Endodermal cell (in vitro differentiated cells): ENCODE data around the gene PRR7. TPM values are rescaled to one million over a fixed set of nuclear protein-coding genes. Genes with fewer than 3 reads are reported as not detected.
"Not testable (repeated sequence)": the region's sequence is repeated elsewhere in the genome, so short reads cannot be mapped to it uniquely, and the experiment has no call there.

ENCODE experiments used
- DNase-seq: peaks from one replicate; pipeline ENCODE4 v3.0.0-alpha.2; 2017
- H3K27ac ChIP-seq: 2 replicates; pipeline ENCODE4 v1.5.1; 2013; ENCODE audit warnings: mild to moderate bottlenecking, low read depth, low read length, moderate library complexity
- H3K27me3 ChIP-seq: 2 replicates; pipeline ENCODE4 v1.6.1; 2013; ENCODE audit warnings: mild to moderate bottlenecking, low read length, moderate library complexity; ENCODE audit not compliant: insufficient read depth, control insufficient read depth, poor library complexity, severe bottlenecking
- H3K36me3 ChIP-seq: 2 replicates; pipeline ENCODE4 v1.7.0; 2013; ENCODE audit warnings: mild to moderate bottlenecking, low read length, moderate library complexity; ENCODE audit not compliant: control insufficient read depth, insufficient read depth
- H3K4me1 ChIP-seq: one replicate; pipeline ENCODE4 v1.7.0; 2013; ENCODE audit warnings: low read length; ENCODE audit not compliant: control insufficient read depth, insufficient read depth
- H3K4me3 ChIP-seq: 2 replicates; pipeline ENCODE4 v1.5.1; 2013; ENCODE audit warnings: mild to moderate bottlenecking, low read length, moderate library complexity
- H3K9ac ChIP-seq: 2 replicates; pipeline ENCODE4 v1.6.1; 2013; ENCODE audit warnings: mild to moderate bottlenecking, low read length, moderate library complexity; ENCODE audit not compliant: poor library complexity, severe bottlenecking; ENCODE audit errors: extremely low read depth
- H3K9me3 ChIP-seq: 2 replicates; pipeline ENCODE4 v1.6.1; 2013; ENCODE audit warnings: mild to moderate bottlenecking, low read length, moderate library complexity; ENCODE audit not compliant: control insufficient read depth
- H3K27ac Mint-ChIP-seq: 2 replicates; pipeline ENCODE4 v1.8.0; 2020; ENCODE audit warnings: mixed read lengths
- H3K27me3 Mint-ChIP-seq: 2 replicates; pipeline ENCODE4 v1.8.0; 2021; ENCODE audit warnings: mild to moderate bottlenecking, mixed read lengths; ENCODE audit not compliant: insufficient read depth
- H3K36me3 Mint-ChIP-seq: 2 replicates; pipeline ENCODE4 v1.8.0; 2020; ENCODE audit warnings: low read depth, mixed read lengths
- H3K4me1 Mint-ChIP-seq: 2 replicates; pipeline ENCODE4 v1.8.0; 2020; ENCODE audit warnings: mixed read lengths
- H3K4me3 Mint-ChIP-seq: 2 replicates; pipeline ENCODE4 v1.8.0; 2020; ENCODE audit warnings: mild to moderate bottlenecking, moderate library complexity, mixed read lengths
- H3K9me3 Mint-ChIP-seq: 2 replicates; pipeline ENCODE4 v1.8.0; 2020; ENCODE audit warnings: mild to moderate bottlenecking, mixed read lengths
- CTCF ChIP-seq: fragments of 200-600 bp; sonication (generic); conservative IDR thresholded peaks from 2 replicates; pipeline ENCODE4 v1.5.0; 2021; ENCODE audit warnings: antibody characterized with exemption, mild to moderate bottlenecking
- WGBS, 2 experiments: methylation state at CpG; one replicate each; pipeline versions ENCODE4 v1.1.5 to v1.1.7; 2013; ENCODE audit warnings: missing lambda C conversion rate in 2 of 2, mixed read lengths in 1 of 2; ENCODE audit not compliant: insufficient coverage in 1 of 2, insufficient read length in 1 of 2; 5-methylcytosine and 5-hydroxymethylcytosine counted together
- total RNA-seq, 2 donors: library from RNA; stranded (reverse); fragmentation: NEBNext Ultra II Directional in 1 of 2; extraction: Animal tissue kit (Norgen Biotek cat#: 25700) in 1 of 2; gene quantifications; 2 replicates in 1 of 2; 3 replicates in 1 of 2; pipeline ENCODE4 v1.2.1, GENCODE V29; 2021

Gene PRR7
- total RNA-seq, 2 donors from 2014 or later: 4.7 to 8.0 TPM

GRCh38 chr5:177414481-177414880 is 32.1 kb upstream of the PRR7 start:
- H3K4me3 ChIP-seq: no peak overlapping the region
- H3K27ac Mint-ChIP-seq: no peak overlapping the region
- H3K9me3 ChIP-seq: no peaks in the 10 kb centered on the region
- no peak overlapping the region for H3K27ac ChIP-seq
- no peak for DNase-seq
- no peaks in the 10 kb centered on the region for H3K36me3 ChIP-seq
- H3K27me3 Mint-ChIP-seq: peaks cover 44% of the 10 kb centered on the region
- H3K27me3 ChIP-seq: peaks cover 24% of the 10 kb centered on the region
- H3K9ac ChIP-seq: no peak overlapping the region
- no peaks in the 10 kb centered on the region for H3K4me1 ChIP-seq
- no peaks in the 10 kb centered on the region for H3K4me1 Mint-ChIP-seq
- H3K4me3 Mint-ChIP-seq: no peak overlapping the region
- no peak for TF ChIP-seq CTCF
- WGBS, 2 experiments: 79 to 95% methylated on average over 2 to 3 of the region's 3 CpGs
- H3K9me3 Mint-ChIP-seq: no peaks in the 10 kb centered on the region
- no peaks in the 10 kb centered on the region for H3K36me3 Mint-ChIP-seq

- WGBS, 2 experiments: 91 to 92% methylated on average over 5 to 6 of the region's 6 CpGs
- H3K27ac Mint-ChIP-seq, H3K4me3 ChIP-seq, H3K9ac ChIP-seq, DNase-seq, H3K4me1 Mint-ChIP-seq, H3K9me3 Mint-ChIP-seq, H3K27ac ChIP-seq, H3K9me3 ChIP-seq, H3K4me3 Mint-ChIP-seq, H3K4me1 ChIP-seq, H3K36me3 Mint-ChIP-seq, H3K36me3 ChIP-seq: not testable (repeated sequence)
- H3K27me3 Mint-ChIP-seq: peaks cover 24% of the 10 kb centered on the region
- peaks cover 19% of the 10 kb centered on the region for H3K27me3 ChIP-seq
Observed at GRCh38 chr5:177417081-177417480, 29.5 kb upstream of the PRR7 start.

- Histone ChIP-seq H3K9me3 (no peaks in the 10 kb centered on the region), H3K4me3 (no peak overlapping the region), H3K9ac (no peak overlapping the region), H3K27me3 (peaks cover 2% of the 10 kb centered on the region), H3K27ac (no peak overlapping the region), H3K36me3 (no peaks in the 10 kb centered on the region), H3K4me1 (no peaks in the 10 kb centered on the region)
- peaks cover 9% of the 10 kb centered on the region for H3K4me1 Mint-ChIP-seq
- no peaks in the 10 kb centered on the region for H3K36me3 Mint-ChIP-seq
- H3K27me3 Mint-ChIP-seq: peaks cover 13% of the 10 kb centered on the region
- WGBS, 2 experiments: 96 to 100% methylated on average over 3 of the region's 3 CpGs
- H3K27ac Mint-ChIP-seq: no peak overlapping the region
- no peaks in the 10 kb centered on the region for H3K9me3 Mint-ChIP-seq
- no peak overlapping the region for H3K4me3 Mint-ChIP-seq
- no peak for DNase-seq
- TF ChIP-seq CTCF: no peak
Observed at GRCh38 chr5:177419046-177419445, 27.6 kb upstream of the PRR7 start.

GRCh38 chr5:177420472-177420871 is 26.1 kb upstream of the PRR7 start:
- peaks cover 15% of the 10 kb centered on the region for H3K4me1 Mint-ChIP-seq
- 85 to 97% methylated on average over 5 to 7 of the region's 7 CpGs for WGBS, 2 experiments
- H3K36me3 ChIP-seq, H3K9me3 ChIP-seq, H3K27me3 ChIP-seq, H3K4me3 Mint-ChIP-seq, H3K36me3 Mint-ChIP-seq, H3K9me3 Mint-ChIP-seq, DNase-seq, H3K4me1 ChIP-seq, H3K4me3 ChIP-seq, H3K27ac ChIP-seq, H3K9ac ChIP-seq, H3K27ac Mint-ChIP-seq: not testable (repeated sequence)
- H3K27me3 Mint-ChIP-seq: peaks cover 13% of the 10 kb centered on the region
